ENCODE results near the gene CENPP.

CENPP gene

GRCh38 chr9:92658176-92658575, 332.4 kb downstream of the CENPP start:
- no peaks in the 10 kb centered on the region for H3K27me3 ChIP-seq (ENCODE audit: low read length)
- H2AFZ ChIP-seq (ENCODE audit: low read depth, low read length, severe bottlenecking), result no peak overlapping the region
- no peak overlapping the region for H3K27ac ChIP-seq (ENCODE audit: low read depth, low read length)
- no peak overlapping the region for H3K4me2 ChIP-seq (ENCODE audit: low read depth, low read length, poor library complexity, severe bottlenecking)
- no peaks in the 10 kb centered on the region; the same call in 1 of the 2 replicates for H4K20me1 ChIP-seq (ENCODE audit: low read depth, low read length)
- H3K9me2 ChIP-seq (replicated peaks; ENCODE audit: insufficient read depth, low read length), result no peaks in the 10 kb centered on the region
- H3K9ac ChIP-seq (ENCODE audit: low read length), result no peak overlapping the region
- no peaks in the 10 kb centered on the region for H3F3A ChIP-seq (ENCODE audit: insufficient read depth)
- TF ChIP-seq EZH2phosphoT487 (conservative IDR thresholded peaks at IDR 0.05; ENCODE audit: low read length), result no peak
- no peak for TF ChIP-seq CTCF (IDR thresholded peaks at IDR 0.05; ENCODE audit: insufficient read depth, low read length, poor library complexity, severe bottlenecking)
- H3K4me3 ChIP-seq (ENCODE audit: insufficient read depth, low read length, poor library complexity, severe bottlenecking), result no peak overlapping the region
- H3K9me3 ChIP-seq (ENCODE audit: insufficient read depth, low read length), result no peaks in the 10 kb centered on the region
- peaks cover 54% of the 10 kb centered on the region for H3K79me2 ChIP-seq (ENCODE audit: insufficient read depth, low read length)
- H3K36me3 ChIP-seq (ENCODE audit: low read length), result no peaks in the 10 kb centered on the region

DNA sequence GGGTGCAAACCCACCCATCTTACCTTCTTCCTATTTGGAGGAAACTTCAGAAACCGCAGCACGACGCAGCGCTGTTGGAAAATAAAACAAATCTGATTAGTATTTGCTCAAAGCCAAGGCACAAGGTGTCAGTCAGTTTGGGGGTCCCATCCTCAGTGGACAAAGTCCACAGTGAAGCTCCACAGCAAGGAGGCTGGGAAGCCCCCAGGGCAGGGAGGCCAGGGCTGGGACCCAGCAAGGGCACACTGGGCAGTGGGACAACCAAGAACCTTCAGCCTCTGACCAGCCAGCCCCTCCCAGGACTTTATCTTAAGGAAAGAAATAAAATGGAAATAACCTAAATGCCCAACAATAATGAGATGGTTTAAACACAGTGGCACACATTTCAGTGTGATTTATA, 332.9 kb downstream of the CENPP start:
- Histone ChIP-seq H3K36me3 (ENCODE audit: low read length) (no peaks in the 10 kb centered on the region), H2AFZ (ENCODE audit: low read depth, low read length, severe bottlenecking) (no peak overlapping the region), H4K20me1 (ENCODE audit: low read depth, low read length) (no peaks in the 10 kb centered on the region; the same call in 1 of the 2 replicates), H3K4me2 (ENCODE audit: low read depth, low read length, poor library complexity, severe bottlenecking) (no peak overlapping the region), H3K27ac (ENCODE audit: low read depth, low read length) (no peak overlapping the region), H3K9me2 (replicated peaks; ENCODE audit: insufficient read depth, low read length) (no peaks in the 10 kb centered on the region), H3K9me3 (ENCODE audit: insufficient read depth, low read length) (no peaks in the 10 kb centered on the region), H3F3A (ENCODE audit: insufficient read depth) (no peaks in the 10 kb centered on the region), H3K4me3 (ENCODE audit: insufficient read depth, low read length, poor library complexity, severe bottlenecking) (no peak overlapping the region), H3K79me2 (ENCODE audit: insufficient read depth, low read length) (peaks cover 57% of the 10 kb centered on the region), H3K27me3 (ENCODE audit: low read length) (no peaks in the 10 kb centered on the region), H3K9ac (ENCODE audit: low read length) (no peak overlapping the region)
- TF ChIP-seq EZH2phosphoT487 (conservative IDR thresholded peaks at IDR 0.05; ENCODE audit: low read length), result no peak
- no peak for TF ChIP-seq CTCF (IDR thresholded peaks at IDR 0.05; ENCODE audit: insufficient read depth, low read length, poor library complexity, severe bottlenecking)

DNA sequence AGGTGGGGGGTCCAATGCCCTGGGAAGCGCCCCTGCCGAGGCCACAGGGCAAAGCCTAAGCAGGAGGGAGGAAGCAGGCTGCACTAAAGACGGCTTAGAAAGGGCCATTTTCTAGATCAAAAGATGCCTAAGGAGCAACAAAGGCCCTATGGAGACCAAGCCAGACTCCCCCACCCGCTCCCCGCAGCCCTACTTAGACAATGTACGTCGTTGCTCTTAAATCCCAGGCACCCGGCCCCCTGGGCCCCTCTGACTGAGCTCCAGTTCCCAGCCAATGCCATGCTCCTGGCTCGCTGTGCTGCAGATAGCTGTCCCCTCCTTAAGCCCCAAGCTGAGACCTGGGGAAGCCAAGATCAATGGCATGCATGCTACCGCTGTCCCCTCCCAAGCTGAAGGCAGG, 333.8 kb downstream of the CENPP start:
- Histone ChIP-seq H3K9ac (ENCODE audit: low read length) (no peak overlapping the region), H3F3A (ENCODE audit: insufficient read depth) (no peaks in the 10 kb centered on the region), H3K4me2 (ENCODE audit: low read depth, low read length, poor library complexity, severe bottlenecking) (no peak overlapping the region), H3K4me3 (ENCODE audit: insufficient read depth, low read length, poor library complexity, severe bottlenecking) (no peak overlapping the region), H4K20me1 (ENCODE audit: low read depth, low read length) (no peaks in the 10 kb centered on the region; the same call in 1 of the 2 replicates), H3K9me3 (ENCODE audit: insufficient read depth, low read length) (no peaks in the 10 kb centered on the region), H3K9me2 (replicated peaks; ENCODE audit: insufficient read depth, low read length) (no peaks in the 10 kb centered on the region), H3K36me3 (ENCODE audit: low read length) (no peaks in the 10 kb centered on the region), H2AFZ (ENCODE audit: low read depth, low read length, severe bottlenecking) (no peak overlapping the region), H3K79me2 (ENCODE audit: insufficient read depth, low read length) (peaks cover 67% of the 10 kb centered on the region), H3K27ac (ENCODE audit: low read depth, low read length) (no peak overlapping the region), H3K27me3 (ENCODE audit: low read length) (no peaks in the 10 kb centered on the region)
- TF ChIP-seq EZH2phosphoT487 (conservative IDR thresholded peaks at IDR 0.05; ENCODE audit: low read length) (no peak), CTCF (IDR thresholded peaks at IDR 0.05; ENCODE audit: insufficient read depth, low read length, poor library complexity, severe bottlenecking) (no peak)
